SK-N-SH treated with all-trans-retinoic acid at 6 μM for 48 hours (cell line): ENCODE measurements around the gene ZNRF2.

Source experiments
- ATAC-seq: fragments of 200-7000 bp; cut with Tn5 transposase; 3 replicates; pipeline ENCODE4 v1.9.1; 2020; ENCODE audit warnings: mild to moderate bottlenecking, moderate library complexity
- CREB5 ChIP-seq: fragments of 250-450 bp; sonication (Bioruptor Pico); IDR thresholded peaks from 2 replicates; pipeline ENCODE4 v1.5.1; 2020; ENCODE audit warnings: low read depth, mild to moderate bottlenecking, moderate library complexity
- CSDC2 ChIP-seq: fragments of 250-450 bp; sonication (Bioruptor Pico); IDR thresholded peaks from 2 replicates; pipeline ENCODE4 v1.5.0; 2020; ENCODE audit warnings: mild to moderate bottlenecking, moderate library complexity
- CSRNP3 ChIP-seq: fragments of 250-450 bp; sonication (Bioruptor Pico); IDR thresholded peaks from 2 replicates; pipeline ENCODE4 v1.5.1; 2021; ENCODE audit warnings: mild to moderate bottlenecking, moderate library complexity
- ESRRG ChIP-seq: fragments of 250-450 bp; sonication (Bioruptor Pico); IDR thresholded peaks from 2 replicates; pipeline ENCODE4 v1.6.1; 2021; ENCODE audit warnings: mild to moderate bottlenecking
- GLIS3 ChIP-seq: fragments of 250-450 bp; sonication (Bioruptor Pico); IDR thresholded peaks from 2 replicates; pipeline ENCODE4 v1.5.0; 2020; ENCODE audit warnings: mild to moderate bottlenecking, moderate library complexity
- ISL1 ChIP-seq: fragments of 250-450 bp; sonication (Bioruptor Pico); IDR thresholded peaks from 2 replicates; pipeline ENCODE4 v2.1.2; 2022; ENCODE audit warnings: mild to moderate bottlenecking, moderate library complexity
- POU6F1 ChIP-seq: fragments of 250-450 bp; sonication (Bioruptor Pico); IDR thresholded peaks from 2 replicates; pipeline ENCODE4 v1.8.0; 2021; ENCODE audit warnings: low read depth, mild to moderate bottlenecking, moderate library complexity, borderline replicate concordance
- PPARA ChIP-seq: fragments of 250-450 bp; sonication (Bioruptor Pico); IDR thresholded peaks from 2 replicates; pipeline ENCODE4 v1.5.0; 2020; ENCODE audit warnings: mild to moderate bottlenecking, borderline replicate concordance
- RARB ChIP-seq: fragments of 250-450 bp; sonication (Bioruptor Pico); IDR thresholded peaks from 2 replicates; pipeline ENCODE4 v1.8.0; 2021; ENCODE audit warnings: mild to moderate bottlenecking, moderate library complexity
- SNAI2 ChIP-seq: fragments of 250-450 bp; sonication (Bioruptor Pico); IDR thresholded peaks from 2 replicates; pipeline ENCODE4 v1.5.0; 2020; ENCODE audit warnings: mild to moderate bottlenecking, moderate library complexity
- TCF4 ChIP-seq: fragments of 250-450 bp; sonication (Bioruptor Pico); IDR thresholded peaks from 2 replicates; pipeline ENCODE4 v1.8.0; 2021; ENCODE audit warnings: mild to moderate bottlenecking, moderate library complexity, borderline replicate concordance
- TSHZ2 ChIP-seq: fragments of 250-450 bp; sonication (Bioruptor Pico); IDR thresholded peaks from 2 replicates; pipeline ENCODE4 v1.5.0; 2020; ENCODE audit warnings: mild to moderate bottlenecking, moderate library complexity
- ZFP3 ChIP-seq: fragments of 250-450 bp; sonication (Bioruptor Pico); IDR thresholded peaks from 2 replicates; pipeline ENCODE4 v1.5.0; 2020; ENCODE audit warnings: mild to moderate bottlenecking, moderate library complexity
- ZNF565 ChIP-seq: fragments of 450-650 bp; formaldehyde crosslinking; conservative IDR thresholded peaks from 2 replicates; pipeline ENCODE4 v1.5.0; 2020; ENCODE audit warnings: low read depth, mild to moderate bottlenecking, moderate library complexity
- ZNF70 ChIP-seq: fragments of 450-650 bp; formaldehyde crosslinking; IDR thresholded peaks from 2 replicates; pipeline ENCODE4 v1.5.0; 2020; ENCODE audit warnings: mild to moderate bottlenecking, moderate library complexity
- ZNF8 ChIP-seq: fragments of 450-650 bp; formaldehyde crosslinking; IDR thresholded peaks from 2 replicates; pipeline ENCODE4 v1.5.0; 2020; ENCODE audit warnings: mild to moderate bottlenecking, moderate library complexity

Gene ZNRF2

GRCh38 chr7:30363778-30364563 is 79.6 kb downstream of the ZNRF2 start:
- no peak for ATAC-seq
- TF ChIP-seq RARB (CRISPR knock-in tag) (no peak), POU6F1 (CRISPR knock-in tag) (no peak), ZNF565 (no peak), GLIS3 (CRISPR knock-in tag) (no peak), CSDC2 (CRISPR knock-in tag) (no peak), TCF4 (no peak), ZNF70 (no peak), SNAI2 (no peak), ZFP3 (CRISPR knock-in tag) (no peak)

GRCh38 chr7:30364773-30365172 is 80.4 kb downstream of the ZNRF2 start:
- ATAC-seq = no peak; the same call in 2 of the 3 replicates
- no peak for TF ChIP-seq ZNF8 (CRISPR knock-in tag)
- no peak for TF ChIP-seq TSHZ2 (CRISPR knock-in tag)

GRCh38 chr7:30365621-30366020 is 81.2 kb downstream of the ZNRF2 start:
- peak; percentile 33; the same call in 2 of the 3 replicates for ATAC-seq
- TF ChIP-seq PPARA (CRISPR knock-in tag) (no peak), CREB5 (CRISPR knock-in tag) (no peak), TSHZ2 (CRISPR knock-in tag) (no peak), GLIS3 (CRISPR knock-in tag) (no peak), ISL1 (CRISPR knock-in tag) (no peak), ESRRG (CRISPR knock-in tag) (no peak), ZNF565 (no peak)
- TF ChIP-seq, all 23 proteins: peak for 0

- ATAC-seq = no peak
- TF ChIP-seq ISL1 (CRISPR knock-in tag) = peak; percentile 65
- TF ChIP-seq CREB5 (CRISPR knock-in tag) = no peak
- TF ChIP-seq CSRNP3 (CRISPR knock-in tag) = no peak
Observed at GRCh38 chr7:30366606-30367005, 82.2 kb downstream of the ZNRF2 start.
